H1 (cell line): ENCODE data around the gene PRDM4. TPM values are rescaled to one million over a fixed set of nuclear protein-coding genes. Genes with fewer than 3 reads are reported as not detected.

Experiments
- CTCF ChIA-PET: fragments of 300-600 bp; sonication (Branson Sonifier 250); formaldehyde crosslinking; loops from one replicate; lab custom pipeline; 2021; ENCODE audit not compliant: partially characterized antibody; lab: Charles Lee
- POLR2A ChIA-PET: fragments of 300-600 bp; sonication (Branson Sonifier 250); formaldehyde crosslinking; loops from one replicate; lab custom pipeline; 2021; ENCODE audit warnings: inconsistent platforms; ENCODE audit not compliant: partially characterized antibody; lab: Charles Lee
- DNase-seq, 2 experiments: peaks; one replicate each; pipeline versions ENCODE4 v3.0.0 to v3.0.0-alpha.2; 2010 to 2022; ENCODE audit warnings: low spot score in 2 of 2, low read depth in 1 of 2, mixed read lengths in 1 of 2
- FAIRE-seq: peaks from 2 replicates; lab custom pipeline; 2011; peaks lifted over from hg19 to GRCh38; lab: Jason Lieb, UNC
- H2AFZ ChIP-seq: 2 replicates; pipeline ENCODE4 v1.8.1; 2012; ENCODE audit warnings: low read length, inconsistent platforms
- H2AK5ac ChIP-seq: 2 replicates; pipeline ENCODE4 v1.6.1; 2013; ENCODE audit warnings: low read depth, low read length
- H2BK120ac ChIP-seq: replicated peaks from 2 replicates; pipeline ENCODE3; 2013; ENCODE audit warnings: low read depth, low read length, inconsistent platforms
- H2BK12ac ChIP-seq: 2 replicates; pipeline ENCODE4 v1.6.1; 2013; ENCODE audit warnings: low read depth, low read length
- H2BK15ac ChIP-seq: 2 replicates; pipeline ENCODE4 v1.6.1; 2013; ENCODE audit warnings: low read length
- H2BK20ac ChIP-seq: 2 replicates; pipeline ENCODE4 v1.6.1; 2013; ENCODE audit warnings: low read length
- H2BK5ac ChIP-seq: 2 replicates; pipeline ENCODE4 v1.6.1; 2013; ENCODE audit warnings: low read depth, low read length
- H3K14ac ChIP-seq: 2 replicates; pipeline ENCODE4 v1.6.1; 2013; ENCODE audit warnings: inconsistent platforms; ENCODE audit not compliant: insufficient read length
- H3K18ac ChIP-seq: 2 replicates; pipeline ENCODE4 v1.6.1; 2013; ENCODE audit warnings: low read length; ENCODE audit errors: extremely low read depth
- H3K23ac ChIP-seq: 2 replicates; pipeline ENCODE4 v1.6.1; 2013; ENCODE audit warnings: inconsistent platforms; ENCODE audit not compliant: insufficient read length
- H3K23me2 ChIP-seq: 2 replicates; pipeline ENCODE4 v1.6.1; 2013; ENCODE audit warnings: low read depth, low read length
- H3K27ac ChIP-seq: 2 replicates; pipeline ENCODE4 v1.6.1; 2011; ENCODE audit warnings: low read depth, low read length, inconsistent platforms
- H3K27me3 ChIP-seq, 4 experiments: replicated peaks in 1 of 4; 1 replicate in 1 of 4; 2 replicates in 3 of 4; pipeline versions ENCODE4 v1.6.1 to v1.8.1; 2011 to 2013; ENCODE audit warnings: low read length in 3 of 4, mild to moderate bottlenecking in 3 of 4, inconsistent platforms in 2 of 4, mixed read lengths in 2 of 4, moderate library complexity in 1 of 4; ENCODE audit not compliant: control insufficient read depth in 3 of 4, insufficient read depth in 3 of 4; ENCODE audit errors: extremely low read depth in 1 of 4
- H3K36me3 ChIP-seq, 4 experiments: 2 replicates each; pipeline versions ENCODE4 v1.6.1 to v1.8.1; 2011 to 2013; ENCODE audit warnings: mild to moderate bottlenecking in 4 of 4, low read length in 3 of 4, moderate library complexity in 2 of 4, control low read depth in 1 of 4, inconsistent platforms in 1 of 4; ENCODE audit not compliant: insufficient read depth in 4 of 4, control insufficient read depth in 2 of 4
- H3K4ac ChIP-seq: replicated peaks from 2 replicates; pipeline ENCODE3; 2013; ENCODE audit warnings: low read length, low read depth, mixed read lengths, inconsistent platforms; ENCODE audit not compliant: insufficient read length
- H3K4me1 ChIP-seq, 4 experiments: replicated peaks in 1 of 4; 1 replicate in 1 of 4; 2 replicates in 3 of 4; pipeline versions ENCODE4 v1.6.1 to v1.8.1; 2011 to 2013; ENCODE audit warnings: low read length in 3 of 4, inconsistent platforms in 2 of 4, mixed read lengths in 1 of 4; ENCODE audit not compliant: insufficient read depth in 4 of 4, control insufficient read depth in 3 of 4
- H3K4me2 ChIP-seq, 2 experiments: 2 replicates each; pipeline versions ENCODE4 v1.6.1 to v1.8.1; 2011 to 2013; ENCODE audit warnings: low read depth in 2 of 2, low read length in 2 of 2, control low read depth in 1 of 2, inconsistent platforms in 1 of 2, mild to moderate bottlenecking in 1 of 2; ENCODE audit not compliant: insufficient read depth in 1 of 2
- H3K4me3 ChIP-seq, 4 experiments: fragments of 200-600, 300-600 bp in 1 of 4; sonication (generic), shearing (Covaris generic), sonication (Bioruptor Twin) in 1 of 4; 2 replicates each; pipeline versions ENCODE4 v1.5.1 to v1.8.1; 2011 to 2016; ENCODE audit warnings: low read length in 4 of 4, low read depth in 3 of 4, control low read depth in 2 of 4, inconsistent platforms in 2 of 4, mild to moderate bottlenecking in 2 of 4, mixed read lengths in 1 of 4, moderate library complexity in 1 of 4; ENCODE audit not compliant: insufficient read depth in 2 of 4; ENCODE audit errors: extremely low read depth in 1 of 4
- H3K56ac ChIP-seq: replicated peaks from 2 replicates; pipeline ENCODE3; 2013; ENCODE audit warnings: low read depth, mild to moderate bottlenecking, mixed read lengths, low read length, inconsistent platforms; ENCODE audit not compliant: insufficient read length
- H3K79me1 ChIP-seq: 2 replicates; pipeline ENCODE4 v1.6.1; 2013; ENCODE audit warnings: low read depth, low read length, control low read depth
- H3K79me2 ChIP-seq, 2 experiments: 2 replicates each; pipeline versions ENCODE4 v1.6.1 to v1.8.1; 2012 to 2013; ENCODE audit warnings: low read length in 2 of 2, mild to moderate bottlenecking in 2 of 2, inconsistent platforms in 1 of 2; ENCODE audit not compliant: insufficient read depth in 2 of 2, control insufficient read depth in 1 of 2
- H3K9ac ChIP-seq, 4 experiments: replicated peaks in 1 of 4; 1 replicate in 1 of 4; 2 replicates in 3 of 4; pipeline versions ENCODE4 v1.6.1 to v1.8.1; 2011 to 2013; ENCODE audit warnings: low read depth in 3 of 4, low read length in 3 of 4, control low read depth in 2 of 4, mild to moderate bottlenecking in 2 of 4, moderate library complexity in 2 of 4, inconsistent platforms in 1 of 4; ENCODE audit errors: extremely low read depth in 1 of 4
- H3K9me3 ChIP-seq, 2 experiments: 2 replicates each; pipeline versions ENCODE4 v1.6.1 to v1.8.1; 2012 to 2013; ENCODE audit warnings: mild to moderate bottlenecking in 2 of 2, moderate library complexity in 2 of 2, control low read depth in 1 of 2, inconsistent platforms in 1 of 2, low read depth in 1 of 2, low read length in 1 of 2, mixed read lengths in 1 of 2; ENCODE audit not compliant: insufficient read depth in 2 of 2
- H4K20me1 ChIP-seq, 2 experiments: replicated peaks in 1 of 2; 2 replicates each; pipeline versions ENCODE3 to v1.8.1; 2011 to 2013; ENCODE audit warnings: inconsistent platforms in 2 of 2, low read length in 2 of 2, mild to moderate bottlenecking in 1 of 2; ENCODE audit not compliant: insufficient read depth in 2 of 2, control insufficient read depth in 1 of 2
- H4K5ac ChIP-seq: 2 replicates; pipeline ENCODE4 v1.6.1; 2013; ENCODE audit warnings: low read length, low read depth, mixed read lengths, inconsistent platforms; ENCODE audit not compliant: insufficient read length
- H4K8ac ChIP-seq: 2 replicates; pipeline ENCODE4 v1.8.0; 2013; ENCODE audit warnings: mild to moderate bottlenecking, moderate library complexity, low read length, inconsistent platforms; ENCODE audit not compliant: insufficient read depth; ENCODE audit errors: extremely low read depth
- H4K91ac ChIP-seq: replicated peaks from 2 replicates; pipeline ENCODE3; 2013; ENCODE audit warnings: low read length, mixed read lengths, inconsistent platforms; ENCODE audit not compliant: insufficient read length
- TAF1 ChIP-seq: IDR thresholded peaks from 2 replicates; pipeline ENCODE4 v1.6.1; 2011; ENCODE audit warnings: mild to moderate bottlenecking, low read depth, low read length
- TBP ChIP-seq: IDR thresholded peaks from 2 replicates; pipeline ENCODE4 v1.6.1; 2011; ENCODE audit warnings: low read depth, low read length, improper control_type of control experiment
- WGBS, 2 experiments: shearing (Covaris generic) in 1 of 2; methylation state at CpG; one replicate each; pipeline versions ENCODE4 v1.1.6 to v1.1.7; 2013 to 2015; ENCODE audit warnings: low lambda C conversion rate in 2 of 2, mixed read lengths in 2 of 2, inconsistent platforms in 1 of 2, low coverage in 1 of 2, missing lambda C conversion rate in 1 of 2; ENCODE audit not compliant: insufficient replicate concordance in 2 of 2, insufficient coverage in 1 of 2, insufficient read length in 1 of 2; ENCODE audit errors: extremely low coverage in 1 of 2, missing lambda C conversion rate in 1 of 2; 5-methylcytosine and 5-hydroxymethylcytosine counted together
- polyA plus RNA-seq, 7 experiments: library from polyadenylated mRNA; depleted of rRNA in 3 of 7; stranded (reverse) in 5 of 7; unstranded in 2 of 7; fragments of >200 nt in 5 of 7; fragments of 200-250 nt in 2 of 7; gene quantifications; 1 replicate in 5 of 7; 2 replicates in 1 of 7; 4 replicates in 1 of 7; pipeline versions ENCODE4 v1.2.1 to v1.2.3, GENCODE V29; 2011 to 2013; ENCODE audit warnings: missing spikeins in 2 of 7, mixed read lengths in 2 of 7
- total RNA-seq: library from RNA; stranded (reverse); fragmentation: NEBNext Ultra II Directional; extraction: Animal tissue kit (Norgen Biotek cat#: 25700); gene quantifications from 2 replicates; pipeline ENCODE4 v1.2.1, GENCODE V29; 2021

Gene PRDM4
- total and polyA plus RNA-seq, 2 of the 8 experiments (the other 6 are each of a cell fraction or from before 2014, with no cell fraction given) = 10.1 to 17.5 TPM

DNA sequence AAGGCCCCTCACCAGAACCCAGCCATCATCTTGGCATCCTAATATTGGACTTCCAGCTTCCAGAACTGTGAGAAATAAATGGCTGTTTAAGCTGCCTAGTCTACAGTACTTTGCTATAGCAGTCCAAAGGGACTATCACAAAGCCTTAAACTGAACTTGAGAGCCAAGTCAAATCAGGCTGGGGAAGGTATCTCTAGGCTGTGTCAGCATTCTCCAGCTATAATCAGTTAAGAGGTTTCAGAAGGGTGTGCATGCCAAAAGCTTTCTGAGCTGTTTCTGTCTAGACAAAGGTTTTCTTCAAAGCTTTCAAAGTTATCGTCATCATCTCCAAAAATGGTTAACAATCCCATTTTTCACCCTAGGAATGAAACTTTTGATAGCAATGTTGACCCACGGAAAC, 21.1 kb upstream of the PRDM4 start:
- FAIRE-seq (no peak), DNase-seq (no peak)
- no peaks in the 10 kb centered on the region for H4K20me1 ChIP-seq
- no peak overlapping the region for H4K91ac ChIP-seq
- no peak overlapping the region for H3K27ac ChIP-seq
- no peaks in the 10 kb centered on the region for H3K79me2 ChIP-seq
- no peak overlapping the region for H3K56ac ChIP-seq
- H2BK12ac ChIP-seq = no peak overlapping the region
- no peaks in the 10 kb centered on the region for H3K9me3 ChIP-seq
- TF ChIP-seq TAF1 (no peak), TBP (no peak)
- H2BK120ac ChIP-seq = no peak overlapping the region
- ChIA-PET CTCF (interaction anchor here (0.8 to 1.4 kb wide), 4 partner anchors 69 to 130 kb away, joined by 3 to 4 read pairs (median 4); no protein-coding TSS in a partner anchor), POLR2A (no interaction called here)
- H3K23me2 ChIP-seq = no peaks in the 10 kb centered on the region
- no peak overlapping the region for H3K23ac ChIP-seq
- no peak overlapping the region for H3K4ac ChIP-seq
- H3K4me3 ChIP-seq = no peak overlapping the region
- H3K79me1 ChIP-seq = no peaks in the 10 kb centered on the region
- H2AFZ ChIP-seq = no peak overlapping the region
- H3K9ac ChIP-seq = no peak overlapping the region
- no peak overlapping the region for H3K14ac ChIP-seq
- H3K4me2 ChIP-seq = no peak overlapping the region
- H3K4me1 ChIP-seq = no peaks in the 10 kb centered on the region
- H2BK20ac ChIP-seq = no peak overlapping the region
- H3K18ac ChIP-seq = no peak overlapping the region
- H2AK5ac ChIP-seq = no peak overlapping the region
- H2BK5ac ChIP-seq = no peak overlapping the region
- 50% methylated on average over 2 of the region's 2 CpGs; no CpG with 5 or more reads in 1 of the 2 experiments for WGBS, 2 experiments
- no peaks in the 10 kb centered on the region for H3K36me3 ChIP-seq
- no peak overlapping the region for H4K8ac ChIP-seq
- no peak overlapping the region for H2BK15ac ChIP-seq
- H3K27me3 ChIP-seq = peaks cover 0 to 8% (median 7%) of the 10 kb centered on the region in 4 experiments; a peak in 6 of 7 replicates
- H4K5ac ChIP-seq = no peak overlapping the region
